Uterus (tissue), 4 donors: ENCODE measurements around the gene TUBB6. TPM values are rescaled to one million over a fixed set of nuclear protein-coding genes. Genes with fewer than 3 reads are reported as not detected.

ENCODE experiments used
- DNase-seq, 2 donors: peaks; one replicate each; pipeline ENCODE4 v3.0.0-alpha.2; 2019 to 2020
- H3K27ac ChIP-seq, 2 donors: fragments of 200-600 bp; sonication (generic); 1 replicate in 1 of 2; 2 replicates in 1 of 2; pipeline ENCODE4 v1.5.1; 2016 to 2018
- H3K27me3 ChIP-seq, 2 donors: fragments of 200-600 bp; sonication (generic); one replicate each; pipeline ENCODE4 v1.5.1; 2018 to 2019; ENCODE audit warnings: control low read depth in 1 of 2
- H3K36me3 ChIP-seq, 2 donors: fragments of 200-600 bp; sonication (generic); one replicate each; pipeline ENCODE4 v1.5.1; 2019; ENCODE audit warnings: control low read depth in 1 of 2
- H3K4me1 ChIP-seq, 2 donors: fragments of 200-600 bp; sonication (generic); one replicate each; pipeline ENCODE4 v1.5.1; 2018 to 2019; ENCODE audit warnings: control low read depth in 1 of 2
- H3K4me3 ChIP-seq, 2 donors: fragments of 200-600 bp; sonication (generic); 1 replicate in 1 of 2; 2 replicates in 1 of 2; pipeline ENCODE4 v1.5.1; 2018 to 2019; ENCODE audit warnings: mild to moderate bottlenecking in 1 of 2
- H3K9me3 ChIP-seq, 2 donors: fragments of 200-600 bp; sonication (generic); one replicate each; pipeline ENCODE4 v1.5.1; 2019; ENCODE audit warnings: control low read depth in 1 of 2
- POLR2A ChIP-seq, 2 donors: fragments of 450-650 bp; IDR thresholded peaks; one replicate each; pipeline ENCODE4 v1.6.1; 2016; ENCODE audit warnings: antibody characterized with exemption in 2 of 2, mild to moderate bottlenecking in 1 of 2, moderate library complexity in 1 of 2
- intact Hi-C: fragments of 100-400 bp; cut with DNase I; formaldehyde crosslinking; loops from one replicate; pipeline ENCODE4 v1.15.1; 2023; ENCODE audit warnings: low total_unique reads
- total RNA-seq, 4 donors: library from RNA; depleted of rRNA in 3 of 4; stranded (reverse); fragments of >200 nt in 3 of 4; gene quantifications; one replicate each; pipeline versions ENCODE4 v1.1.0 to v1.2.4, GENCODE V29; 2014 to 2023
- TF ChIP-seq, protein P1 (sequence below), 4 experiments: fragments of 200-600 bp in 2 of 4; fragments of 450-650 bp in 2 of 4; sonication (generic) in 2 of 4; IDR thresholded peaks; one replicate each; pipeline ENCODE4 v1.5.1; 2016 to 2019; ENCODE audit warnings: antibody characterized with exemption in 4 of 4, mild to moderate bottlenecking in 2 of 4, moderate library complexity in 1 of 4
- donor health status: DM: yes; HTN: yes; CAD: no.

TUBB6 gene
- total RNA-seq, 4 donors from 2014 or later: 222 to 456 (median 280) TPM

GRCh38 chr18:12335503-12335902 is 27.5 kb downstream of the TUBB6 start:
- Histone ChIP-seq H3K27ac (no peak overlapping the region), H3K27me3 (no peaks in the 10 kb centered on the region), H3K36me3 (no peaks in the 10 kb centered on the region), H3K4me1 (no peaks in the 10 kb centered on the region), H3K9me3 (no peaks in the 10 kb centered on the region), H3K4me3 (no peak overlapping the region)
- intact Hi-C loops: no loop called here
- no peak for TF ChIP-seq POLR2A (IDR thresholded peaks at IDR 0.05)
- TF ChIP-seq, protein P1, sequence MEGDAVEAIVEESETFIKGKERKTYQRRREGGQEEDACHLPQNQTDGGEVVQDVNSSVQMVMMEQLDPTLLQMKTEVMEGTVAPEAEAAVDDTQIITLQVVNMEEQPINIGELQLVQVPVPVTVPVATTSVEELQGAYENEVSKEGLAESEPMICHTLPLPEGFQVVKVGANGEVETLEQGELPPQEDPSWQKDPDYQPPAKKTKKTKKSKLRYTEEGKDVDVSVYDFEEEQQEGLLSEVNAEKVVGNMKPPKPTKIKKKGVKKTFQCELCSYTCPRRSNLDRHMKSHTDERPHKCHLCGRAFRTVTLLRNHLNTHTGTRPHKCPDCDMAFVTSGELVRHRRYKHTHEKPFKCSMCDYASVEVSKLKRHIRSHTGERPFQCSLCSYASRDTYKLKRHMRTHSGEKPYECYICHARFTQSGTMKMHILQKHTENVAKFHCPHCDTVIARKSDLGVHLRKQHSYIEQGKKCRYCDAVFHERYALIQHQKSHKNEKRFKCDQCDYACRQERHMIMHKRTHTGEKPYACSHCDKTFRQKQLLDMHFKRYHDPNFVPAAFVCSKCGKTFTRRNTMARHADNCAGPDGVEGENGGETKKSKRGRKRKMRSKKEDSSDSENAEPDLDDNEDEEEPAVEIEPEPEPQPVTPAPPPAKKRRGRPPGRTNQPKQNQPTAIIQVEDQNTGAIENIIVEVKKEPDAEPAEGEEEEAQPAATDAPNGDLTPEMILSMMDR (IDR thresholded peaks at IDR 0.05): no peak
- DNase-seq: no peak

DNA sequence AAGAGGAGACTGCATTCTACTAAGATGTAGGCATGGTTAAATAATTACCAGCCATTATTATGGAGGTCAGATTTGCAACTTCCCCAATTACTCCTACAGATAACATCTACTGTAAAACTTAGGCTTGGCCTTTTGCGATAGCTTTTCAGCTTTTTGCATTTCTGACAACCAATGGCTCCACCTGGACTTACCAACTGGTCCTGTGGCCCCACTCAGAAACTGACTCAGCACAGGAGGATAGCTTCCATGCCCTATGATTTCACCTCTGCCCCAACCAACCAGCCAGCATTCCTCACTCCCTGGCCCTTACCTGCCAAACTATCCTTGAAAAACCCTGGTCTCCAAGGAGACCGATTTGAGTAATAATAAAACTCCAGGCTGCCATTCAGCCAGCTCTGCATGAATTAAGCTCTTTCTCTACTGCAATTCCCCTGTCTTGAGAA is 28.2 kb downstream of the TUBB6 start:
- TF ChIP-seq POLR2A (IDR thresholded peaks at IDR 0.05): no peak
- TF ChIP-seq, protein P1 (IDR thresholded peaks at IDR 0.05): no peak
- Histone ChIP-seq H3K4me1 (no peaks in the 10 kb centered on the region), H3K4me3 (no peak overlapping the region), H3K27me3 (no peaks in the 10 kb centered on the region), H3K27ac (no peak overlapping the region), H3K36me3 (no peaks in the 10 kb centered on the region), H3K9me3 (no peaks in the 10 kb centered on the region)
- intact Hi-C loops: no loop called here
- no peak for DNase-seq

GRCh38 chr18:12336887-12337286 is 28.8 kb downstream of the TUBB6 start:
- H3K9me3 ChIP-seq: no peaks in the 10 kb centered on the region
- intact Hi-C loops: no loop called here
- no peaks in the 10 kb centered on the region for H3K4me1 ChIP-seq
- TF ChIP-seq, protein P1 (IDR thresholded peaks at IDR 0.05): no peak
- no peak for TF ChIP-seq POLR2A (IDR thresholded peaks at IDR 0.05)
- H3K4me3 ChIP-seq: no peak overlapping the region
- no peak overlapping the region for H3K27ac ChIP-seq
- H3K27me3 ChIP-seq: no peaks in the 10 kb centered on the region
- no peaks in the 10 kb centered on the region for H3K36me3 ChIP-seq
- DNase-seq: no peak

DNA sequence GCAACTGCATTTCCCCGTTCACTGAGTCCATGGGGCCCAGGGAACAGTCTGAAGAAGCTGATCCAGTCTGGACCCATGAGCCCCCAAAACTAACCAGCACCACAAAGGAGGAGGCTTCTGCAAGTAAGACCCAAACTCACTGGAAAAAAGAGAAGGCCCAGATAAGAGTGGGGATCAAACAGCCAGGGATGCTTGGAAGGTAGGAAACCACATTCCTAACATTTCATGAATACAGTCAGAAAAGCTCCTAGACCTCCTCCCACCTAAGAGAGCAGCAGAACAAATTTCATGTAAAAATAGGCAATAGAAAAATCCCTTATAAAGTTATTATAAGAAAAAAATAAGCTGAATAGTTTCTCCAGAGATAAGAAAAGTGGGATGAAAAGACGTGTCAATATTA is 30.3 kb downstream of the TUBB6 start:
- H3K27ac ChIP-seq: no peak overlapping the region
- intact Hi-C loops: no loop called here
- H3K9me3 ChIP-seq: no peaks in the 10 kb centered on the region
- TF ChIP-seq, protein P1 (IDR thresholded peaks at IDR 0.05): no peak
- TF ChIP-seq POLR2A (IDR thresholded peaks at IDR 0.05): no peak
- no peaks in the 10 kb centered on the region for H3K36me3 ChIP-seq
- H3K4me3 ChIP-seq: no peak overlapping the region
- no peaks in the 10 kb centered on the region for H3K4me1 ChIP-seq
- no peaks in the 10 kb centered on the region for H3K27me3 ChIP-seq
- DNase-seq: no peak

DNA sequence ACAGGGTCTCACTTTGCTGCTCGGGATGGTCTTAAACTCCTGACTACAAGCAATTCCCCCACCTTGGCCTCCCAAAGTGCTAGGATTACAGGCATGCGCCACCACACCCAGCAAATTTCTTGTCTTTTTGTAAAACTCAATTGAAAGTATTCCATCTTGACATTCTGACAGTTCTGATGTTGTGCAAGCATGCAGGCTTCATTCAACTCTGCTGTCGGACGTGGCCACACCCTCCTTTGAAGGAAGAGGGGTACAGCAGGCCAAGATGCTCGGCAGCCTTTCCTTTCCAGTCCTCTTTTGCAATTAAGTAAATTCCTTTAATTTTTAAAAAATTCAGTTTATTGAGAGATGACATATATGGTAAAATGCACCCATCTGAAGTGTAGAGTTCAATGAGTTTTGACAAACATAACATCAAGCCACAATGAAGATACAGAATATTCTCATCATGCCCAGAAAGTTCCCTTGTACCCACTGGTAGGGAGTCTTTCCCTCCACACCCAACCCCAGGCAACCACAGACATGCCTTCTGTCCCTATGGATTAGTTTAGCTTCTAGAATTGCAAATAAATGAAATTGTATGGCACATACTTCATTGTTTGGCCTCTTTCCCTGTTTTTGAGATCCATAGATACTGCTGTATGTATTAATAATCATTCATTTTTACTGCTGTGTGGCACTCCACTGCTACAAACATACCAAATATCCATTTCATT is 33.1 kb downstream of the TUBB6 start:
- H3K36me3 ChIP-seq: no peaks in the 10 kb centered on the region
- DNase-seq: no peak

More for the DNA sequence above, 33.1 kb downstream of the TUBB6 start:
- H3K27ac ChIP-seq: no peak overlapping the region
- H3K9me3 ChIP-seq: no peaks in the 10 kb centered on the region
- no peak for TF ChIP-seq POLR2A (IDR thresholded peaks at IDR 0.05)
- TF ChIP-seq, protein P1 (IDR thresholded peaks at IDR 0.05): no peak
- no peaks in the 10 kb centered on the region for H3K27me3 ChIP-seq
- no peaks in the 10 kb centered on the region for H3K4me1 ChIP-seq
- intact Hi-C loops: no loop called here
- no peak overlapping the region for H3K4me3 ChIP-seq
